Heart right ventricle (tissue), 16 donors: ENCODE results near the gene SIGLEC7. TPM values are rescaled to one million over a fixed set of nuclear protein-coding genes. Genes with fewer than 3 reads are reported as not detected.
A peak's percentile ranks its signal among the peaks of the same experiment; 100 is the strongest.

ENCODE experiments used
- ATAC-seq, 8 donors: fragments of 200-7000 bp; cut with Tn5 transposase; one replicate each; pipeline ENCODE4 v1.9.1; 2020; ENCODE audit warnings: mild to moderate bottlenecking in 8 of 8, moderate library complexity in 8 of 8, moderate number of reproducible peaks in 1 of 8
- DNase-seq, 2 donors: peaks; one replicate each; pipeline ENCODE4 v3.0.0-alpha.2; 2020
- H3K27ac ChIP-seq, 10 donors: fragments of 200-600 bp; sonication (generic) in 2 of 10; one replicate each; pipeline versions ENCODE4 v1.5.0 to v1.8.0; 2020 to 2022; ENCODE audit warnings: mild to moderate bottlenecking in 3 of 10
- H3K27me3 ChIP-seq, 7 donors: fragments of 200-600 bp; one replicate each; pipeline ENCODE4 v1.8.0; 2021 to 2022; ENCODE audit warnings: mild to moderate bottlenecking in 2 of 7
- H3K36me3 ChIP-seq, 9 donors: fragments of 200-600 bp; sonication (generic) in 1 of 9; one replicate each; pipeline versions ENCODE4 v1.5.0 to v1.8.0; 2020 to 2022; ENCODE audit warnings: mild to moderate bottlenecking in 2 of 9
- H3K4me1 ChIP-seq, 9 donors: fragments of 200-600 bp; sonication (generic) in 1 of 9; one replicate each; pipeline versions ENCODE4 v1.5.0 to v1.8.0; 2020 to 2022; ENCODE audit warnings: mild to moderate bottlenecking in 4 of 9
- H3K4me3 ChIP-seq, 10 donors: fragments of 200-600 bp; sonication (generic) in 2 of 10; one replicate each; pipeline versions ENCODE4 v1.5.0 to v1.8.0; 2020 to 2022; ENCODE audit warnings: mild to moderate bottlenecking in 7 of 10, moderate library complexity in 2 of 10
- H3K9me3 ChIP-seq, 11 donors: fragments of 200-600 bp in 10 of 11; sonication (generic) in 2 of 11; one replicate each; pipeline versions ENCODE4 v1.5.0 to v1.8.0; 2013 to 2022; ENCODE audit warnings: mild to moderate bottlenecking in 2 of 11, control low read depth in 1 of 11, moderate library complexity in 1 of 11
- CTCF ChIP-seq, 9 donors: fragments of 200-600 bp; sonication (generic) in 2 of 9; IDR thresholded peaks; one replicate each; pipeline versions ENCODE4 v1.5.0 to v1.8.0; 2021 to 2022; ENCODE audit warnings: antibody characterized with exemption in 9 of 9, mild to moderate bottlenecking in 5 of 9, moderate library complexity in 1 of 9
- WGBS, 2 donors: extraction: QIAGEN DNeasy Blood & Tissue Kit; methylation state at CpG; one replicate each; pipeline ENCODE4 v1.1.7; 2013; ENCODE audit warnings: inconsistent platforms in 1 of 2; 5-methylcytosine and 5-hydroxymethylcytosine counted together
- intact Hi-C, 10 donors: fragments of 100-400 bp; cut with DNase I; formaldehyde crosslinking; loops; one replicate each; pipeline versions ENCODE4 v1.11.1 to v1.14.2; 2022
- polyA plus RNA-seq, 2 donors: library from polyadenylated mRNA; stranded (reverse); fragments of 200-250 nt; gene quantifications; one replicate each; pipeline ENCODE4 v1.2.3, GENCODE V29; 2013
- total RNA-seq, 10 donors: library from RNA; stranded (reverse); fragmentation: NEBNext Ultra II Directional in 3 of 10; extraction: Animal tissue kit (Norgen Biotek cat#: 25700) in 3 of 10; gene quantifications; one replicate each; pipeline versions ENCODE4 v1.2.1 to v1.2.4, GENCODE V29; 2021 to 2023
- donor health status: Arrhythmogenic right ventricular cardiomyopathy.
- donor health status: ischemic (EF 13 %, LVEDD 7.1; RV severe dilation, severe dysfunction).
- donor health status: healthy with polysubstance abuse.
- donor health status: DM: no; HTN: yes; CAD: no.
- donor health status: DM: no; HTN: no; CAD: no.
- donor health status: ischemic (EF 25% LVEDD 6.9; RV normal size, moderate dysfunction).
- donor health status: ischemic (EF 25% LVEDD 5.7; RV mildly dilated, moderate dysfunction).
- donor health status: healthy.
- donor health status: DM: yes; HTN: yes; CAD: no.
- donor health status: Ischemic cardiomyopathy.
- donor health status: ischemic (EF 35%, LVEDD 5.7; RV mildly dilated, moderate dysfunction).
- donor health status: nonischemic (EF 11% LVEDD 7.7; RV severe dilation, severe dysfunction).
- donor health status: DM: yes; HTN: yes; CAD: no.
- donor health status: PGD.
- donor health status: ischemic (EF 29% LVEDD 5.4; RV normal size, mild dysfunction).
- donor health status: nonischemic (EF 23%, LVEDD 6.1; RV moderate dilation, normal function).

The SIGLEC7 gene
- total and polyA plus RNA-seq, 12 donors = 0.15 to 2.9 (median 0.65) TPM; not detected in 2

DNA sequence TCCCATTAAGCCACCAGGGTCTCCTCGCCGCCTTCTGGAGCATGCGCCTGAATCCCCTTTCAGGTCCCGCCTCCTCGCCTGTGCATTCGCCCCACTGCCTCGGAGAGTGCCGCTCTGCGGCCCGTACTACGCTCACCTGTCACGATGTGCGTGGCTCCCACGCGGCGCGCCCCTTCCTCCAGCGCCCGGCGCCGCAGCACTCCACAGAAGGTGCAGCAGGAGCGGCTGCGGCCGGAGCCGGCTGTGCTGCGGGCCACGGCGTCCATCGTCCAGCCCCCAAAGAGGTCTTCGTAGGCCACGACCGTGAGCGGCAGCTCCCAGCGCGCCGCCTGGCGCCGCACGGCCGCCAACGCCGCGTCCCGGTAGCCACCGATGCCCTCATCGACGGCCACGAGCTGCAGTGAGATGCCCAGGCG, 38.2 kb upstream of the SIGLEC7 start:
- Histone ChIP-seq H3K9me3 (no peaks in the 10 kb centered on the region), H3K27me3 (no peaks in the 10 kb centered on the region), H3K4me3 (peak overlapping the region in 2 of 10 donors; percentile 4 to 24), H3K27ac (no peak overlapping the region), H3K36me3 (peaks cover 0 to 53% (median 6%) of the 10 kb centered on the region in 9 donors), H3K4me1 (peaks cover 0 to 47% (median 22%) of the 10 kb centered on the region in 9 donors)
- WGBS, 2 donors = 77 to 79% methylated on average over 45 to 49 of the region's 49 CpGs
- DNase-seq (no peak), ATAC-seq (no peak)
- intact Hi-C loops = loop anchor here in 4 of 10 donors (10.0 kb wide), 2 partner anchors 261 to 491 kb away; partner anchors contain the start of genes CLDND2 (in 1 of the 4) and ETFB (in 1 of the 4)
- no peak for TF ChIP-seq CTCF (IDR thresholded peaks at IDR 0.05)

DNA sequence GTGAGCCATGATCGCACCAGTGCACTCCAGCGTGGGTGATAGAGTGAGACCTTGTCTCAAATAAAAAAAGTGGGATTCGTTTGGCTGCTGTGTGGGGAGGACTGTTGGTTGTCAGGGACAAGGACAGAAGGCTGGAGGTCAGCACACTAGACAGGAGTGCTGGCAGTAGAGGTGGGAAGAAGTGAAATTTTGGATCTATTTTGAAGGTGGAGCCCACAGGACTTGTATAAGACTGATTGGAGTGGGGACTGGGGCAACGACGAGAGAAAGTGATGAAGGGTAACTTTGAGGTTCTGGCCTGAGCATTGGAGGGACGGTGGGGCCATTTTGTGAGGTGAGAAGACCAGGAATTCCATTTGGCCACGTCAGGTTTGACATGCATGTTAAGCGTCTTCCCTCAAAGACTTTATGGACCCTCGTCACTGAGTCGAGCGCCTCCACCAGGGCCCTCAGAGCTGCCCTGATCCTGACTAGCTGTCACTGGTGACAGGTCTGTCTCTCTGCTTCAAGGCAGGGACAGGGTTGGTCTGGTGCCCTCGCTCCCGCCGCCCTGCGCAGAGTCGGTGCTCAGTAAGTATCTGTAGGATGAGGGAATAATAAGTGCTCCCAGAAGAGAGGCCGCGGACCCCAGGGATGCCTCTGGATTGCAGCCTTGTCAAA, 34.6 kb upstream of the SIGLEC7 start:
- DNase-seq (no peak), ATAC-seq (peak in 6 of 8 donors; percentile 1 to 33 (median 12))
- H3K4me1 ChIP-seq = peaks cover 0 to 24% (median 17%) of the 10 kb centered on the region in 9 donors
- H3K9me3 ChIP-seq = no peaks in the 10 kb centered on the region
- 18% methylated on average over 18 of the region's 18 CpGs for WGBS, 2 donors
- H3K4me3 ChIP-seq = peak overlapping the region; percentile 67 to 89 (median 75)
- intact Hi-C loops = loop anchor here in 5 of 10 donors (5.0 to 10.0 kb wide), 4 partner anchors 60 to 490 kb away; partner anchors contain the start of genes CLDND2 (in 1 of the 5) and ETFB (in 1 of the 5)
- H3K36me3 ChIP-seq = peaks cover 0 to 24% (median 6%) of the 10 kb centered on the region in 9 donors
- TF ChIP-seq CTCF (IDR thresholded peaks at IDR 0.05) = no peak
- H3K27ac ChIP-seq = peak overlapping the region in 9 of 10 donors; percentile 58 to 86 (median 74)
- H3K27me3 ChIP-seq = no peaks in the 10 kb centered on the region

GRCh38 chr19:51108066-51108804, 33.9 kb upstream of the SIGLEC7 start, which contains the start of gene CTU1:
Gene CTU1, minus strand, starts transcription at chr19:51108409. Its CDS starts 3,840 bp downstream, at chr19:51104569.
- H3K9me3 ChIP-seq = no peaks in the 10 kb centered on the region
- no peaks in the 10 kb centered on the region for H3K27me3 ChIP-seq
- intact Hi-C loops = loop anchor here in 5 of 10 donors (5.0 to 10.0 kb wide), 4 partner anchors 59 to 489 kb away; partner anchors contain the start of genes CLDND2 (in 1 of the 5) and ETFB (in 1 of the 5)
- peak within 1 kb of the TSS; percentile 67 to 89 (median 75) for H3K4me3 ChIP-seq
- 0 to 1% methylated on average over 43 of the region's 43 CpGs for WGBS, 2 donors
- peak within 1 kb of the TSS in 9 of 10 donors; percentile 58 to 86 (median 74) for H3K27ac ChIP-seq
- TF ChIP-seq CTCF (IDR thresholded peaks at IDR 0.05) = peak in 2 of 9 donors; percentile 7 to 26
- peaks cover 0 to 24% (median 17%) of the 10 kb centered on the region in 9 donors for H3K4me1 ChIP-seq
- peak; percentile 96 to 99 for DNase-seq
- peak; percentile 98 to 99 (median 99) for ATAC-seq
- peaks cover 0 to 17% (median 6%) of the 10 kb centered on the region in 9 donors for H3K36me3 ChIP-seq

GRCh38 chr19:51108805-51109146, 33.3 kb upstream of the SIGLEC7 start:
- Histone ChIP-seq H3K36me3 (peaks cover 0 to 11% (median 2%) of the 10 kb centered on the region in 9 donors), H3K9me3 (no peaks in the 10 kb centered on the region), H3K4me3 (peak overlapping the region; percentile 27 to 89 (median 72)), H3K27ac (peak overlapping the region in 9 of 10 donors; percentile 50 to 86 (median 72)), H3K4me1 (peaks cover 0 to 26% (median 17%) of the 10 kb centered on the region in 9 donors), H3K27me3 (peaks cover 0 to 2% (median 0%) of the 10 kb centered on the region in 7 donors)
- no peak for DNase-seq
- peak; percentile 46 to 74 (median 62) for ATAC-seq
- TF ChIP-seq CTCF (IDR thresholded peaks at IDR 0.05) = no peak
- WGBS, 2 donors = 1 to 2% methylated on average over 15 of the region's 15 CpGs
- intact Hi-C loops = loop anchor here in 5 of 10 donors (5.0 to 10.0 kb wide), 4 partner anchors 59 to 489 kb away; partner anchors contain the start of genes CLDND2 (in 1 of the 5) and ETFB (in 1 of the 5)
